ENCODE results near the gene MRS2.
"Not testable (repeated sequence)": the region's sequence is repeated elsewhere in the genome, so short reads cannot be mapped to it uniquely, and the experiment has no call there.

Gene MRS2

GRCh38 chr6:24402697-24403500 lies at the start of gene MRS2:
Gene MRS2 (plus strand): TSS chr6:24402936. CDS start chr6:24403047, 111 bp downstream.
- DNase-seq (ENCODE audit: low spot score): peak; percentile 83

GRCh38 chr6:24353861-24354260 lies 48.9 kb upstream of the MRS2 start:
- DNase-seq (ENCODE audit: low spot score): no peak

DNA sequence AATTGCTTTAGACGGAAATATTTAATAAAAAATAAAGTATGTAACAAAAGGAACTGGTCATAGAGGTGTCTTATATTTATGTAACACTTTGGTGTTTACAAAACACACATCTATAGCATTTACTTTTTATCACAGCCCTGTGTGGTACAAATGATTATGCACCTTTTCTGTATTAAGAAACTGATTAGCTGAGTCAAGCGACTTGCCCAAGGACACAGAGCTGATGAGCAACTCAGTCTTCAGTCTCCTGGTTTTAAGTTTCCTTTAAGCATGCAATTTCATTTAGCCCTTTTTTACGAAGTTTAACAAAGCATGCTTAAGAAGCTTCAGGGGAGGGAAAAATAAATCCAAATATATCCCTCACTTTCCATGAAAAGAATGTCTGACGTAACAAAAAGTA lies 47.3 kb upstream of the MRS2 start:
- no peak for DNase-seq (ENCODE audit: low spot score)

- no peak for DNase-seq (ENCODE audit: low spot score)
These were observed 46.3 kb upstream of the MRS2 start for GRCh38 chr6:24356310-24356973.

DNA sequence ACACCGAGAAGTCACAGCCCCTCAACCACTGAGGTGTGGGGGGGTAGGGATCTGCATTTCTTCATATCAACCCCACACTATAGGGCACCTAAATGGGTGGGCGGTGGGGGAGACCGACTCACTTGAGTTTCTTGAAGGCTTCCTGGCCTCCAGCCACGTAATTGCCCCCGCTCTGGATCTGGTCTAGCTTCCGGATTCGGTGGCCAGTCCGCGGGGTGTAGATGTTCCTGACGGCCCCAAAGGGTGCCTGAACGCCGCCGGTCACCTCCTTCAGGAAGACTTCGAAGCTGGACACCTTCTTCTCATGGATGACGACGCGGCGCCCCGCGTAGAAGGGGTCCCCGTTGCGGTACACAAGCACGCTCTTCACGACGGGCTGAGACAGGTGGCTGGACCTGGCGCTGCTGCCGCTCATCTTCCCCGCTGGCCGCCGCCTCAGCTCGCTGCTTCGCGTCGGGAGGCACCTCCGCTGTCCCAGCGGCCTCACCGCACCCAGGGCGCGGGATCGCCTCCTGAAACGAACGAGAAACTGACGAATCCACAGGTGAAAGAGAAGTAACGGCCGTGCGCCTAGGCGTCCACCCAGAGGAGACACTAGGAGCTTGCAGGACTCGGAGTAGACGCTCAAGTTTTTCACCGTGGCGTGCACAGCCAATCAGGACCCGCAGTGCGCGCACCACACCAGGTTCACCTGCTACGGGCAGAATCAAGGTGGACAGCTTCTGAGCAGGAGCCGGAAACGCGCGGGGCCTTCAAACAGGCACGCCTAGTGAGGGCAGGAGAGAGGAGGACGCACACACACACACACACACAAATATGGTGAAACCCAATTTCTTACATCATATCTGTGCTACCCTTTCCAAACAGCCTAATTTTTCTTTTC lies 45.2 kb upstream of the MRS2 start, which contains the start of gene DCDC2:
TSS of gene DCDC2 (minus strand) at position 724 of the 883 bp plus-strand sequence. CDS start at position 415, 309 bp downstream.
- peak; percentile 30 for DNase-seq (ENCODE audit: low spot score)

- no peak for DNase-seq (ENCODE audit: low spot score)
These were observed 44.4 kb upstream of the MRS2 start for GRCh38 chr6:24358219-24358821.

- DNase-seq (ENCODE audit: low spot score): peak; percentile 82
These were observed 42.9 kb upstream of the MRS2 start for GRCh38 chr6:24359640-24360454.

GRCh38 chr6:24362363-24362762 lies 40.4 kb upstream of the MRS2 start:
- not testable (repeated sequence) for DNase-seq (ENCODE audit: low spot score)

GRCh38 chr6:24365103-24365633 lies 37.6 kb upstream of the MRS2 start:
- not testable (repeated sequence) for DNase-seq (ENCODE audit: low spot score)

DNA sequence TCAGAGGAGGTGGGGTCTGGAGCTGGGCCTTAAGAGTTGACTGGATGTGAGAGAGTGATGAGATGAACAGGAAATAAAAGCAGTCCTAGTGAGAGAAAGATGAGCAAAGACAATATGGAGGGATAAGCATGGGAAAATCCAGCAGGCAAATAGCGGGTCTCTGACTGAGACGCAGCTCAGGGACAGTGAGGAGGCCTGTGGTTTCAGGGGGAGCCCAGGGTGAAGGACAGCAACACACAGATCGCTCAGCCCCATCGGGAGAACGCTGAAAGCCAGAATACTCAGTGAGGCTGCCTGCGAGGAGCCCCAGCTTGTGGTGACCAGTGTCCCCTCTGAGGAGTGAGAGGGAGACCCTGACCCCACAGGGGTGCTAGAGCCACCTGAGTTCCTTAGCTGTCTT lies 28.1 kb upstream of the MRS2 start:
- DNase-seq (ENCODE audit: low spot score): no peak

DNA sequence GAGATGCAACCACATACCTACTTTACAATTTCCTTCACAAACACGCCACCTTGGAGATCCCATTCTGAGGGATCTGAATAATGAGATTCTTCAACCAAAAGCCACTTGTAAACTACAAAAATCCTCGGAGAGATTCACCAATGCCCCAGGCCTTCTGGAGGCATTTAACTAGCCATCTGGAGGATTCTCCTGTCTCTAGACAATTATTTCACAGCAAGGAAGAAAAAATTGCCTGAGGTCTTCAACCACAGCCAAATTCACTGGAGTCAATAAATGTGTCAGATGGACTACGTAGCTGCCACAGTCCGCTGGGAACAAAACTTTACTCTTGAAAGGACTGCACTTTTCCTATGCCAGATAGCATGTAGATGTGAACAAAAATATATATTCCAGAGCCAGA lies 25.9 kb upstream of the MRS2 start:
- DNase-seq (ENCODE audit: low spot score): no peak

- DNase-seq (ENCODE audit: low spot score): no peak
These were observed 24.2 kb upstream of the MRS2 start for GRCh38 chr6:24378473-24379097.

DNA sequence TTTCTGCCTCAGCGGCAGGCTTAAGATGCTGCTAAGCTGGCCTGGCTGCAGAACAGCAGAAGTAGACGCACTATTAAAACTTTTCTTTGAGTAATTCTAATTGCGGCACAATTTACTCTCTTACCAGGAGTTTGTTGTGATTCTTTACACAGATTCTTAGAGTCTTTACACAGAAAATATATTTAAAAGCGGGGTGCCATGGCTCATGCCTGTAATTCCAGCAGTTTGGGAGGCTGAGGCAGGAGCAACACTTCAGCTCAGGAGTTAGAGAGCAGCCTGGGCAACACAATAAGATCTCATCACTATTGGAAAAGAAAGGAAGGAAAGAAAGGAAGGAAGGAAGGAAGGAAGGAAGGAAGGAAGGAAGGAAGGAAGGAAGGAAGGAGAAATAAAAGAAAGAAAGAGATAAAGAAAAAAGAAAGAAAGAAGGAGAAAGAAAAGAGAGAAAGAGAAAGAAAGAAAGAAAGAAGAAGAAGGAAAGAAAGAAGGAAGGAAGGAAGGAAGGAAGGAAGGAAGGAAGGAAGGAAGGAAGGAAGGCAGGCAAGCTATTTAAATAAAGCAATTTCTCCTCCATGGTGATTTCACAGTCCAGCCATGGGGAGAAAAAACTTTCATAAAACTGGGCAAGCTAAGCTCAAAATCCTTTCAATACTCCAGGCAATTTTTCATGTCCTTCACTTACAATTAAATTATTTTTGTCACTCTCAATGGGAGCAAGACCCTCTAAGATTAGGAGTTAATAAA lies 21.1 kb upstream of the MRS2 start:
- no peak for DNase-seq (ENCODE audit: low spot score)

DNA sequence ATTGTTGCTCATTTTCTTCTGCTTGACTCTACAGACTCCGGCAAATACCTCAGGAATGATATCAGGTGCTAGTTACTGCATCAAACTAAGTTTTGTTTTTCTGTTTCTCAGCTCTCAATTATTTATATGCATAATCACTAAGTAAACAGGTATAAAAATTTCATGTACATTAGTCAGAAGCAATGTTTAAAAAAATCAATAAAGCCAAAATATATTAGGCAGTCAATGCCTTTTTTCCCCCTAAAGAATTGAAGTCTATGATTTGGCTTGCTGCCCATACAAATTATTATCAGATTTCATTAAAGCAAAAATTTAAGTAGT lies 20.6 kb upstream of the MRS2 start:
- no peak for DNase-seq (ENCODE audit: low spot score)

DNA sequence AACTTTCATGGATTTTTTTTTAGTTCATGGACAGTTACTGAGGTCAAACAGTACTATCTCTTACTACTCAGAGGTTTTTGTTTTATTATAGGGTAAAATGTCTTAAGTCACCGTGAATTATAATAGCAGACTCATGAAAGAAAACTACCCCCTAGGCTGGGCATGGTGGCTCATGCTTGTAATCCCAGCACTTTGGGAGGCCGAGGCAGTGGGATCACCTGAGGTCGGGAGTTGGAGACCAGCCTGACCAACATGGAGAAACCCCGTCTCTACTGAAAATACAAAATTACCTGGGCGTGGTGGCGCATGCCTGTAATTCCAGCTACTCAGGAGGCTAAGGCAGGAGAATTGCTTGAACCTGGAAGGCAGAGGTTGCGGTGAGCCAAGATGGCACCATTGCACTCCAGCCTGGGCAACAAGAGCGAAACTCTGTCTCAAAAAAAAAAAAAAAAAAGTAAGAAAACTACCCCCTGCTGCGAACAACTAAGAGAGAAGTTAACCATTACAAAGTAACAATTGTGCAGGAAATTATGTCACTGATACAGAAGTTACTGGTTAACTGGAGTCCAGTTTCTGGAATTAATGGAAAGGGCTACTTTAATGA lies 19.7 kb upstream of the MRS2 start:
- not testable (repeated sequence) for DNase-seq (ENCODE audit: low spot score)

GRCh38 chr6:24384369-24385130 lies 18.2 kb upstream of the MRS2 start:
- not testable (repeated sequence) for DNase-seq (ENCODE audit: low spot score)

- DNase-seq (ENCODE audit: low spot score): no peak
These were observed 17.0 kb upstream of the MRS2 start for GRCh38 chr6:24385536-24386269.

DNA sequence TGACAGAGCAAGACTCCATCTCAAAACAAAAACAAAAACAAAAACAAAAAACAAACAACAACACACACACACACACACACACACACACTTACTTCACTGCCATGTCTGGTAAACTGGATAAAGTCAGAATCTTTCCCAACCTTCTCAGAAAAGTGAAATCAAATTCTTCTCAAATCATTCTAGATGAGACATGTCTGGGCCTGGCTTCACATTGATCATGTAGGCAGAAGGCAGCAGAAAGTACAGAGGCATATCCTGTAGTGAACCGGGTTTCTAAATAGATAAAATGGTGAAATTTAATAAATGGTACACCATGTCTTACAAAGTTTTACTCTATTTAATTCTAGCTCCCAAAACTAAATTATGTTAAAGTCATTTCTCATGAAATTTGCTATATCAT lies 14.9 kb upstream of the MRS2 start:
- no peak for DNase-seq (ENCODE audit: low spot score)
